K562 treated with DMSO at 1 percent for 24 hours (cell line): Measurements from ENCODE around the gene MYL9. TPM values are rescaled to one million over a fixed set of nuclear protein-coding genes. Genes with fewer than 3 reads are reported as not detected.

ENCODE experiments used
- total RNA-seq: library from RNA; unstranded; fragments of 300-600 nt; gene quantifications from 2 replicates; pipeline ENCODE4 v1.2.3, GENCODE V29; 2022; ENCODE audit warnings: low read depth; ENCODE audit not compliant: insufficient read depth

MYL9 gene
- 3.2 and 6.5 TPM in 2 replicates for total RNA-seq

DNA sequence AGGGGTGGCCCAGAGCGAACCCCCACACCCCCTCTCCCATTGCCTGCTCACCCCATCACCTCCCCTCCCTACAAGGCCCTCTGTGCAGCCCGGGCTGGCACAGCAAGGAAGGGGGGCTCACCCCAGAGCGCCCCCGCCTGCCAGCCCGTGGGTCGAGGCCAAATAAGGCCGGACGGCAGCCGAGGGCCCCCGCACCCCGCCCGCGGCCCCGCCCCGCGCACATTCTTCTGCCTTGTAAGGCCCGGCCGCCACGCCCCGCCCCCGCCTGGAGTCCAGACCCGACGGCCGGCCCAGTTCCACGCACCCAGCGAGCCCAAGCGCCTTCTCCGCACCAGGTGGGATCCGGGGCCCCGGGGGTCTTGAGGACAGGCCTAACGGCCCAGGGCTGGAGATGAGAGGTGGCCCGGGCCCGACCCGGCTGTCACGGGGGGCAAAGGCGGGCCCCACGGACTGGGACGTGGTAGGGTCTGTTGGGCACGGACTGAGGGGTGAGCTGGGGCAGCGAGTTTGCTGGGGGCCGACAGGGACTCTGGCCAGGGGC is at the start of gene MYL9:
MYL9 (plus strand) TSS at position 293 of the 541 bp plus-strand sequence. CDS start 3,366 bp downstream, outside the sequence.

DNA sequence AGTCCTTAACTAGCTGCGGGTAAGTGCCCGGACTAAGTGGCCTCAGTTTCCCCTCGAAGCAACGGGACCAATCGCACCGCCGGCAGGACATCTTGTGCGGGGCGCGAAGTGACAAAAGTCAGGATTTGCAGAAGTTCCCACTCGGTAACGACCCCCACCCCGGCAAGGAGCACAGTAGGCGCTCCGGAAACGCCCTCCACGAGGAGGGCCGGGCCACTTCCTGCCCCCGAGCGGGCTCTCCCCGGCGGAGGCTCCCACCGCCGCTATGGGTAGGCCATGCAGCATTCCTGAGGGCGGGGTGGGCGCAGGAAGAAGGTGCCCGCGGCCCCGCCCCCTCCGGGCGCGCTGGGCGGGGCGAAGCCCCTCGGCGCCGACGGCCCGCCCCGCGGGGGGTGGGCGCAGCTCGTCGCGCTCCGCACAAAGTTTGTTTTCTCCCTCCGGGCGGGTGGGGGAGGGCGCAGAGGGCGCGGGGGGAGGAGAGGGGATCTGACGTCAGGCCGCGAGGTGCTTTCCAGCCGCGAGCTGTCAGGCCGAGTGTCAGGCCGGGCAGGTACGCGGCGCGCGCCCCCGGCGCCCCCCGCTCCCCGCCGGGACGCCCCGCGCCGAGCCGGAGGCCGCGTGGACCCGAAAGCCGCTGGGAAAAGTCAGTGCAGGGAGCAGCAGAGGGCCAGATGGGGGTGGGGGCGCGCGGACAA is 31.9 kb downstream of the MYL9 start, which contains the start of gene TGIF2:
TGIF2 (plus strand) TSS at position 495 of the 695 bp plus-strand sequence. CDS start 5,178 bp downstream, outside the sequence.

Other genes starting within 250 kb of the MYL9 start
- 23.5 and 25.7 TPM in 2 replicates for gene DLGAP4, start 235.2 kb upstream of the MYL9 start, total RNA-seq
- 7.2 and 10.0 TPM in 2 replicates for gene TGIF2, start 32.1 kb downstream of the MYL9 start, total RNA-seq
- gene RAB5IF, start 64.3 kb downstream of the MYL9 start, total RNA-seq = 140 and 153 TPM in 2 replicates
- not detected in 2 replicates for gene SLA2, start 104.7 kb downstream of the MYL9 start, total RNA-seq
- gene NDRG3, start 204.6 kb downstream of the MYL9 start, total RNA-seq = 22.6 and 23.2 TPM in 2 replicates
- 24.5 and 27.0 TPM in 2 replicates for gene DSN1, start 232.2 kb downstream of the MYL9 start, total RNA-seq